Transverse colon (tissue), 4 donors: ENCODE data around the gene IL4R. TPM values are rescaled to one million over a fixed set of nuclear protein-coding genes. Genes with fewer than 3 reads are reported as not detected.
"Not testable (repeated sequence)": the region's sequence is repeated elsewhere in the genome, so short reads cannot be mapped to it uniquely, and the experiment has no call there.

Source experiments
- DNase-seq: peaks from one replicate; pipeline ENCODE4 v3.0.0-alpha.2; 2019
- H3K27ac ChIP-seq, 4 donors: fragments of 200-600 bp; sonication (generic); 2 replicates each; pipeline ENCODE4 v1.5.1; 2016 to 2018; ENCODE audit warnings: inconsistent platforms in 4 of 4
- H3K27me3 ChIP-seq: fragments of 200-600 bp; sonication (generic); 2 replicates; pipeline ENCODE4 v1.5.1; 2017; ENCODE audit warnings: inconsistent platforms
- H3K36me3 ChIP-seq, 4 donors: fragments of 200-600 bp; sonication (generic); 2 replicates each; pipeline ENCODE4 v1.5.1; 2017 to 2019; ENCODE audit warnings: inconsistent platforms in 4 of 4
- H3K4me1 ChIP-seq, 4 donors: fragments of 200-600 bp; sonication (generic); 2 replicates each; pipeline ENCODE4 v1.5.1; 2017 to 2020; ENCODE audit warnings: inconsistent platforms in 4 of 4
- H3K4me3 ChIP-seq, 4 donors: fragments of 200-600 bp; sonication (generic); 1 replicate in 1 of 4; 2 replicates in 3 of 4; pipeline versions ENCODE4 v1.5.1 to v1.6.1; 2017 to 2019; ENCODE audit warnings: inconsistent platforms in 4 of 4
- H3K9me3 ChIP-seq, 2 donors: fragments of 200-600 bp; sonication (generic); 2 replicates each; pipeline ENCODE4 v1.5.1; 2017 to 2019; ENCODE audit warnings: inconsistent platforms in 2 of 2
- EP300 ChIP-seq: sonication (generic); formaldehyde crosslinking; IDR thresholded peaks from one replicate; pipeline ENCODE4 v1.6.1; 2017; ENCODE audit warnings: antibody characterized with exemption, low read depth
- POLR2A ChIP-seq: fragments of 450-650 bp; IDR thresholded peaks from one replicate; pipeline ENCODE4 v1.6.1; 2016; ENCODE audit warnings: antibody characterized with exemption, mild to moderate bottlenecking, moderate library complexity
- POLR2AphosphoS5 ChIP-seq, 3 donors: sonication (generic); formaldehyde crosslinking; IDR thresholded peaks; one replicate each; pipeline ENCODE4 v1.6.1; 2016; ENCODE audit warnings: antibody characterized with exemption in 3 of 3
- WGBS, 2 donors: methylation state at CpG; one replicate each; pipeline ENCODE4 v1.1.5; 2018; ENCODE audit warnings: low coverage in 1 of 2; 5-methylcytosine and 5-hydroxymethylcytosine counted together
- in situ Hi-C, 4 donors: fragments of 200-750 bp; cut with MboI; loops; one replicate each; pipeline versions ENCODE4 v1.15.0 to v1.15.1; 2017; ENCODE audit warnings: low sequenced_read_pairs in 3 of 4, low pct_ligation_motif_present in 1 of 4, low pct_unique_long_range_greater_than_20kb in 1 of 4
- intact Hi-C: fragments of 100-400 bp; cut with DNase I; formaldehyde crosslinking; loops from one replicate; pipeline ENCODE4 v1.15.1; 2023; ENCODE audit warnings: low total_unique reads
- total RNA-seq, 4 donors: library from RNA; depleted of rRNA; stranded (reverse); fragments of >200 nt; gene quantifications; one replicate each; pipeline ENCODE4 v1.1.0, GENCODE V29; 2016
- TF ChIP-seq, protein P1 (sequence below), 5 experiments: fragments of 200-600 bp in 3 of 5; fragments of 450-650 bp in 2 of 5; sonication (generic) in 3 of 5; IDR thresholded peaks; 1 replicate in 2 of 5; 2 replicates in 3 of 5; pipeline ENCODE4 v1.5.1; 2016 to 2017; ENCODE audit warnings: antibody characterized with exemption in 5 of 5, inconsistent platforms in 3 of 5, mild to moderate bottlenecking in 2 of 5, moderate library complexity in 1 of 5

Gene IL4R
- total RNA-seq, 4 donors from 2014 or later, result 106 to 235 (median 156) TPM

GRCh38 chr16:27268376-27269299 lies 45.1 kb upstream of the IL4R start, which contains the start of gene NSMCE1:
TSS of gene NSMCE1 (minus strand) at chr16:27268772. CDS start at chr16:27257570, 11,202 bp downstream.
- WGBS, 2 donors, result 0 to 8% methylated on average over 5 to 57 of the region's 58 CpGs

GRCh38 chr16:27269300-27270150 lies 44.2 kb upstream of the IL4R start:
- H3K4me3 ChIP-seq, result peak overlapping the region in 3 of 4 donors; percentile 72 to 94 (median 85)

More at GRCh38 chr16:27268376-27269299, 45.1 kb upstream of the IL4R start, which contains the start of gene NSMCE1:
- Histone ChIP-seq H3K27me3 (no peaks in the 10 kb centered on the region), H3K9me3 (no peaks in the 10 kb centered on the region), H3K4me1 (peaks cover 5 to 26% (median 13%) of the 10 kb centered on the region in 4 donors), H3K4me3 (peak within 1 kb of the TSS; percentile 31 to 94 (median 78)), H3K27ac (peak within 1 kb of the TSS; percentile 66 to 91 (median 86)), H3K36me3 (no peaks in the 10 kb centered on the region)
- peak; percentile 99 for DNase-seq
- TF ChIP-seq POLR2A (peak; percentile 76), EP300 (no peak), POLR2AphosphoS5 (IDR thresholded peaks at IDR 0.05) (peak; percentile 79 to 88 (median 87))
- TF ChIP-seq, protein P1, sequence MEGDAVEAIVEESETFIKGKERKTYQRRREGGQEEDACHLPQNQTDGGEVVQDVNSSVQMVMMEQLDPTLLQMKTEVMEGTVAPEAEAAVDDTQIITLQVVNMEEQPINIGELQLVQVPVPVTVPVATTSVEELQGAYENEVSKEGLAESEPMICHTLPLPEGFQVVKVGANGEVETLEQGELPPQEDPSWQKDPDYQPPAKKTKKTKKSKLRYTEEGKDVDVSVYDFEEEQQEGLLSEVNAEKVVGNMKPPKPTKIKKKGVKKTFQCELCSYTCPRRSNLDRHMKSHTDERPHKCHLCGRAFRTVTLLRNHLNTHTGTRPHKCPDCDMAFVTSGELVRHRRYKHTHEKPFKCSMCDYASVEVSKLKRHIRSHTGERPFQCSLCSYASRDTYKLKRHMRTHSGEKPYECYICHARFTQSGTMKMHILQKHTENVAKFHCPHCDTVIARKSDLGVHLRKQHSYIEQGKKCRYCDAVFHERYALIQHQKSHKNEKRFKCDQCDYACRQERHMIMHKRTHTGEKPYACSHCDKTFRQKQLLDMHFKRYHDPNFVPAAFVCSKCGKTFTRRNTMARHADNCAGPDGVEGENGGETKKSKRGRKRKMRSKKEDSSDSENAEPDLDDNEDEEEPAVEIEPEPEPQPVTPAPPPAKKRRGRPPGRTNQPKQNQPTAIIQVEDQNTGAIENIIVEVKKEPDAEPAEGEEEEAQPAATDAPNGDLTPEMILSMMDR (IDR thresholded peaks at IDR 0.05), result peak in 4 of 5 experiments; percentile 24 to 63 (median 48)
- in situ Hi-C loops (no loop called here), intact Hi-C loops (no loop called here)

DNA sequence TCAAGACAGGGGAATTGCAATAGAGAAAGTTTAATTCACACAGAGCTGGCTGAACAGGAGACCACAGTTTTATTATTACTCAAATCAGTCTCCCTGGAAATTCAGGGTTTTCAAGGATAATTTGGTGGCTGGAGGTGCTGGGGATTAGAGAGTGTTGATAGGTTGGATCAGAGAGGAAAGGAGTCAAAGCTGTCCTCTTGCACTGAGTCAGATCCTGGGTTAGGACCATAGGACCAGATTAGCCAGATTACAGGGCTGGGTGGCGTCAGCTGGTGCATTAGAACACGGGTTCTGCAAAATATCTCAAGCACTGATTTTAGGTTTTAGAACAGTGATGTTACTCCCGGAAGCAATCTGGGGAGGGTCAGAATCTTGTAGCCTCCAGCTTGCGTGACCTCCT lies 43.4 kb upstream of the IL4R start:
- TF ChIP-seq POLR2AphosphoS5 (IDR thresholded peaks at IDR 0.05), result no peak
- H3K9me3 ChIP-seq, result no peaks in the 10 kb centered on the region
- peaks cover 5 to 32% (median 13%) of the 10 kb centered on the region in 4 donors for H3K4me1 ChIP-seq
- DNase-seq, result no peak
- H3K27ac ChIP-seq, result no peak overlapping the region
- WGBS, 2 donors, result 80 to 90% methylated on average over 2 to 4 of the region's 4 CpGs
- in situ Hi-C loops, result no loop called here
- no peak overlapping the region for H3K4me3 ChIP-seq
- no peaks in the 10 kb centered on the region for H3K36me3 ChIP-seq
- no peaks in the 10 kb centered on the region for H3K27me3 ChIP-seq
- intact Hi-C loops, result no loop called here

More at GRCh38 chr16:27269300-27270150, 44.2 kb upstream of the IL4R start:
- no peaks in the 10 kb centered on the region for H3K36me3 ChIP-seq
- in situ Hi-C loops, result no loop called here
- no peak for DNase-seq
- peaks cover 5 to 32% (median 13%) of the 10 kb centered on the region in 4 donors for H3K4me1 ChIP-seq
- no peaks in the 10 kb centered on the region for H3K27me3 ChIP-seq
- intact Hi-C loops, result no loop called here
- no peaks in the 10 kb centered on the region for H3K9me3 ChIP-seq
- no peak for TF ChIP-seq POLR2AphosphoS5 (IDR thresholded peaks at IDR 0.05)
- TF ChIP-seq, protein P1 (IDR thresholded peaks at IDR 0.05), result no peak
- no peak for TF ChIP-seq POLR2A
- TF ChIP-seq EP300, result no peak
- 76 to 79% methylated on average over 9 of the region's 9 CpGs for WGBS, 2 donors
- peak overlapping the region in 3 of 4 donors; percentile 84 to 91 (median 89) for H3K27ac ChIP-seq

- 89 to 90% methylated on average over 4 of the region's 4 CpGs for WGBS, 2 donors
- H3K27me3 ChIP-seq, result no peaks in the 10 kb centered on the region
- no peaks in the 10 kb centered on the region for H3K36me3 ChIP-seq
- peaks cover 5 to 35% (median 13%) of the 10 kb centered on the region in 4 donors for H3K4me1 ChIP-seq
- intact Hi-C loops (no loop called here), in situ Hi-C loops (no loop called here)
- DNase-seq, result no peak
- no peak for TF ChIP-seq POLR2A
- no peak for TF ChIP-seq POLR2AphosphoS5 (IDR thresholded peaks at IDR 0.05)
- TF ChIP-seq EP300, result no peak
- TF ChIP-seq, protein P1 (IDR thresholded peaks at IDR 0.05), result no peak
- H3K4me3 ChIP-seq, result no peak overlapping the region
- no peaks in the 10 kb centered on the region for H3K9me3 ChIP-seq
- H3K27ac ChIP-seq, result no peak overlapping the region
Observed at GRCh38 chr16:27272076-27272475, 41.7 kb upstream of the IL4R start.

DNA sequence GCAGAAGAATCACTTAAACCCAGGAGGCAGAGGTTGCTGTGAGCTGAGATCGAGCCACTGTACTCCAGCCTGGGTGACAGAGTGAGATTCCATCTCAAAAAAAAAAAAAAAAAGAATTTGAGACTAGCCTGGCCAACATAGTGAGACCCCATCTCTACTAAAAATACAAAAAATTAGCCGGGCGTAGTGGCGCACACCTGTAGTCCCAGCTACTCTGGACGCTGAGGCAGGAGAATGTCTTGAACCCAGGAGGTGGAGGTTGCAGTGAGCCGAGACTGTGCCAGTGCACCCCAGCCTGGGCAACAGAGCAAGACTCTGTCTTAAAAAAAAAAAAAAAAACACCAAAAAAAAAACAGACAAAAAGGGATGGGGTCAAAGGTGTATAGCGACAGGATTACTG lies 41.1 kb upstream of the IL4R start:
- H3K27ac ChIP-seq, DNase-seq: not testable (repeated sequence)
- 95 to 97% methylated on average over 7 of the region's 7 CpGs for WGBS, 2 donors

More for the DNA sequence above, 41.1 kb upstream of the IL4R start:
- H3K36me3 ChIP-seq, H3K4me3 ChIP-seq, H3K27me3 ChIP-seq, in situ Hi-C loops, intact Hi-C loops, H3K9me3 ChIP-seq: not testable (repeated sequence)
- H3K4me1 ChIP-seq, result peaks cover 5 to 29% (median 11%) of the 10 kb centered on the region in 4 donors
